ENCODE data around the gene PHKB. TPM values are rescaled to one million over a fixed set of nuclear protein-coding genes. Genes with fewer than 3 reads are reported as not detected.

PHKB gene
- total RNA-seq, 4 donors from 2014 or later: 38.8 to 94.2 (median 55.7) TPM

DNA sequence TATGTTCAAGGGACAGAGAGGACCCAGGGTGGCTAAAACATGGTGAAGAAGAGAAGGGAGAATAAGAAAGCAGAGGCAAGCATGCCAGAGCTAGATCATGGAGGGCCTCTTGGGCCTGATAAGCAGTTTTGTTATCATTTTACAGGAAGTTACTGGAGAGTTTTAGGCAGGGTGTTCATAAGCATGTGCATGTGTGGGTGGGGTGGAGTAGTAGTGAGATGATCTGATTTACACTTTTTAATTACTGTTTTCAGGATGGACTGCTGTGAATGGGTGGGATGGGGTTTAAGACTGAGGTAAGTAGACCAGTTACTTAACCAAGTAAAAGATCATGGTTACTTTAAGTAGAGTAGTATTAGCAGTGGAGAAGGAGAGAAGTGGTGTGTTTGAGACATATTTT, 173.6 kb downstream of the PHKB start:
- no peaks in the 10 kb centered on the region for H3K4me1 ChIP-seq
- no peaks in the 10 kb centered on the region for H3K27me3 ChIP-seq
- peaks cover 0 to 24% of the 10 kb centered on the region in 2 donors for H3K36me3 ChIP-seq
- no peaks in the 10 kb centered on the region for H3K9me3 ChIP-seq
- H3K27ac ChIP-seq: no peak overlapping the region
- no peak for ATAC-seq
- TF ChIP-seq EP300 (IDR thresholded peaks at IDR 0.05): no peak
- TF ChIP-seq, protein P1, sequence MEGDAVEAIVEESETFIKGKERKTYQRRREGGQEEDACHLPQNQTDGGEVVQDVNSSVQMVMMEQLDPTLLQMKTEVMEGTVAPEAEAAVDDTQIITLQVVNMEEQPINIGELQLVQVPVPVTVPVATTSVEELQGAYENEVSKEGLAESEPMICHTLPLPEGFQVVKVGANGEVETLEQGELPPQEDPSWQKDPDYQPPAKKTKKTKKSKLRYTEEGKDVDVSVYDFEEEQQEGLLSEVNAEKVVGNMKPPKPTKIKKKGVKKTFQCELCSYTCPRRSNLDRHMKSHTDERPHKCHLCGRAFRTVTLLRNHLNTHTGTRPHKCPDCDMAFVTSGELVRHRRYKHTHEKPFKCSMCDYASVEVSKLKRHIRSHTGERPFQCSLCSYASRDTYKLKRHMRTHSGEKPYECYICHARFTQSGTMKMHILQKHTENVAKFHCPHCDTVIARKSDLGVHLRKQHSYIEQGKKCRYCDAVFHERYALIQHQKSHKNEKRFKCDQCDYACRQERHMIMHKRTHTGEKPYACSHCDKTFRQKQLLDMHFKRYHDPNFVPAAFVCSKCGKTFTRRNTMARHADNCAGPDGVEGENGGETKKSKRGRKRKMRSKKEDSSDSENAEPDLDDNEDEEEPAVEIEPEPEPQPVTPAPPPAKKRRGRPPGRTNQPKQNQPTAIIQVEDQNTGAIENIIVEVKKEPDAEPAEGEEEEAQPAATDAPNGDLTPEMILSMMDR (IDR thresholded peaks at IDR 0.05): no peak
- TF ChIP-seq POLR2AphosphoS5 (IDR thresholded peaks at IDR 0.05): no peak
- TF ChIP-seq POLR2A (IDR thresholded peaks at IDR 0.05): no peak
- H3K4me3 ChIP-seq: no peak overlapping the region

DNA sequence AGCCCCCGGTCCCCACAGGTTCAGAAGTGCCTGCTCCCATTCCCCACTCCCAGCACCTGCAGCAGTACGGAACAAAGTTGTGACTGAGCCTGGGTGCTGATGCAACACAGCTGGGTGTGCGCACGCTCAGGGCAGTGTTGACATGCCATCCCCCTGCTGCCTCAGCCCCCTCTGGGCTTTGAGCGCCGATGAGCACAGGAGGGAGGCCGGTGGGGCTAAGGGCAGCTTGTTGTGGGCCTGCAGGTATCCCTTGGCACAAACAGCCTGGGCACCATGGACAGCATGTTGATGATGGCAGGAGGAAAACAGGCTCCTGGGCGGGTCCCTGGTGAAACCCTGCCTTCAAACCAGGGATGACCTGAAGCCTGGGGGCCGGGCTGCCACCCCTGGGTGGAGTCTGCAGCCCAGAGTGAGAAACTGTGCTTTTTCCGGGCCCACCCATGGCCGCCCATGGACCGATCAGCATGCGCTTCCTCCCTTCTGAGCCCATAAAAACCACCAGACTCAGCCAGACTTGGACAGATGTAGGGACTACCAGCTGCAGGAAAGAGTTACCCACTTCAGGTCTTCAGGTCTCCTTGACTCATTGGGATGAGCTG, 175.5 kb downstream of the PHKB start:
- Histone ChIP-seq H3K27me3 (no peaks in the 10 kb centered on the region), H3K27ac (no peak overlapping the region), H3K4me3 (no peak overlapping the region), H3K9me3 (no peaks in the 10 kb centered on the region), H3K4me1 (no peaks in the 10 kb centered on the region), H3K36me3 (peaks cover 0 to 31% of the 10 kb centered on the region in 2 donors)
- TF ChIP-seq POLR2A (IDR thresholded peaks at IDR 0.05) (no peak), POLR2AphosphoS5 (IDR thresholded peaks at IDR 0.05) (no peak), EP300 (IDR thresholded peaks at IDR 0.05) (no peak)
- WGBS, 2 donors (ENCODE audit: low coverage in 1 of 2): no CpG with 5 or more reads among the region's 13 CpGs
- ATAC-seq: no peak

DNA sequence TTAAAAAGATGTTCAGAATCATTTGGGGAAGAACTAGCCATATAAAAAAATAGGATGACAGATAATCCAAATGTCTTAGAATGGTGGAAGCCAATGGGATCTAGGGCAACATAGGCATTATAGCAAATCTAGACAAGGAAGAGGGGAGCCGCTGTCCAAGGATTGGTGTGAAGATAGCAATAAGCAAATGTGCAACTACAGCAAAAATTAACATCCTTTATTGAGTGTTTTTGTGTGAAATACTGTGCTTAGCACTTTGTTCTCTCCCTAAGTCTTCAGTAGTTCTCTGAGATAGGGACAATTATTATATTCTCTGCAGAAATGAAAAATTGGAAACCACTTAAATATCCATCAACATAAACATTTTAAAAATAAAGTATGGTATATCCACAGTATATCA, 177.0 kb downstream of the PHKB start:
- 100% methylated on average over 1 of the region's 1 CpG for WGBS, 2 donors (ENCODE audit: low coverage in 1 of 2)
- no peaks in the 10 kb centered on the region for H3K27me3 ChIP-seq
- ATAC-seq: no peak
- no peaks in the 10 kb centered on the region for H3K4me1 ChIP-seq
- TF ChIP-seq EP300 (IDR thresholded peaks at IDR 0.05) (no peak), POLR2AphosphoS5 (IDR thresholded peaks at IDR 0.05) (no peak), POLR2A (IDR thresholded peaks at IDR 0.05) (no peak)
- TF ChIP-seq, protein P1 (IDR thresholded peaks at IDR 0.05): no peak
- peaks cover 0 to 45% of the 10 kb centered on the region in 2 donors for H3K36me3 ChIP-seq
- H3K4me3 ChIP-seq: no peak overlapping the region
- no peaks in the 10 kb centered on the region for H3K9me3 ChIP-seq
- H3K27ac ChIP-seq: no peak overlapping the region

DNA sequence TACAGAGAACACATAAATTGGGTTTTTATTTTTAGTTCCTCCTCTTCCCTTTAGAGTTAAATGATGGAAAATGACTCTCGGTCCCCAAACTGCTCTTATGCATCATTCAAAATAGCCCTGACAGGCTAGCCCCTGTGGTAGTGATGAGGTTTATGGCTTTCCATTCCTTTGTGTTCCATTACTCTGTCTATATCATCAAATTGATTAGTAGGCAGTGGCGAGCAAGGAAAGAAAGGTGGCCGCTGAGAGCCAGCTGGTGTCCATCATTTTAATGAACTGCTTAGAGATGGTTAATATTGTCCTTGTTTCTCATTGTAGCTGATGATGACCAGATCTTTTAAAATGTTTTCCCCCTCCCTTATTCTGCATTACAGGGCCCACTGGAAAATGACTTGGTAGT, 179.5 kb downstream of the PHKB start:
- no peaks in the 10 kb centered on the region for H3K27me3 ChIP-seq
- H3K36me3 ChIP-seq: peaks cover 0 to 41% of the 10 kb centered on the region in 2 donors
- TF ChIP-seq POLR2A (IDR thresholded peaks at IDR 0.05): no peak
- TF ChIP-seq, protein P1 (IDR thresholded peaks at IDR 0.05): no peak
- no peak for TF ChIP-seq EP300 (IDR thresholded peaks at IDR 0.05)
- no peak for TF ChIP-seq POLR2AphosphoS5 (IDR thresholded peaks at IDR 0.05)
- no peak overlapping the region for H3K27ac ChIP-seq
- H3K9me3 ChIP-seq: no peaks in the 10 kb centered on the region
- WGBS, 2 donors (ENCODE audit: low coverage in 1 of 2): 92% methylated on average over 3 of the region's 3 CpGs; no CpG with 5 or more reads in 1 of the 2 donors
- peaks cover 0 to 8% (median 0%) of the 10 kb centered on the region in 3 donors for H3K4me1 ChIP-seq
- no peak for ATAC-seq
- H3K4me3 ChIP-seq: no peak overlapping the region

DNA sequence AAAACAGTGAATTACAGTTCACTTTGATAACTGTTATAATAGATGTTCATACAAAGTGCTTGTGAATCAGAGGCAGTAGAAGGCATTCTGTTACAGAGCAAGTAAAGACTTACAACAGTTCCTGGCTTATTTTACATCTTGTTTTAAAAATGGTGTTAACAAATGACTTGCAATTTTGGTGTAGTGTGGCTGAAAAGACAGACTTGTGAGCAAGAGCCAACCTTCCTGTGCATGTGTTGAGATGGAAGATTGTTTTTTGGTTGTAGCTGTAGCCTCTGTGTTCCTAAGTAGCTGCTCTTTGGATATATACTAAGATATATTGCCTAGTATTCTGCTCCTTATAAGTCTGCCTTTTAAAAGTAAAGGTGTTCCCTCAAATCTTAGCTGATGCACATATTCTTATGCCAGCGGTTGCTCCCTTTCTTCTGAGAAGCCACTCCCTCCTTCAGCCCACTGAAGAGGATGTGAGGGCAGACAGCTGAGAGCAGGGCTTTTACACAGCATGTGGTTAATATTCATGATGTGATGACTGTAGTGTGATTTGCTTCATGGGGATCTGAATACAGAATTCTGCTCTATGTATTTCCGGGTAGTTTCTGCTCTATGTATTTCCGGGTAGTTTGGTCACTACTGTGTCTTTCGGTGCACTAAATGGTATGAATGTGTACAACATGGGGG, 182.3 kb downstream of the PHKB start:
- peaks cover 0 to 41% of the 10 kb centered on the region in 2 donors for H3K36me3 ChIP-seq
- H3K27ac ChIP-seq: no peak overlapping the region
- H3K4me1 ChIP-seq: peaks cover 0 to 8% (median 0%) of the 10 kb centered on the region in 3 donors
- no peak overlapping the region for H3K4me3 ChIP-seq
- H3K9me3 ChIP-seq: no peaks in the 10 kb centered on the region
- no peaks in the 10 kb centered on the region for H3K27me3 ChIP-seq
- whole genome bisulfite sequencing, 2 donors (ENCODE audit: low coverage in 1 of 2): 76 to 86% methylated on average over 2 to 4 of the region's 4 CpGs
- no peak for ATAC-seq
- TF ChIP-seq POLR2A (IDR thresholded peaks at IDR 0.05): no peak
- no peak for TF ChIP-seq POLR2AphosphoS5 (IDR thresholded peaks at IDR 0.05)
- TF ChIP-seq, protein P1 (IDR thresholded peaks at IDR 0.05): no peak
- TF ChIP-seq EP300 (IDR thresholded peaks at IDR 0.05): no peak

Data from gastroesophageal sphincter (tissue), 4 donors.